ENCODE measurements around the gene FANCG. TPM values are rescaled to one million over a fixed set of nuclear protein-coding genes. Genes with fewer than 3 reads are reported as not detected.

The FANCG gene
- total and polyA plus RNA-seq, 7 donors, result 1.6 to 6.0 (median 4.2) TPM

GRCh38 chr9:35110327-35110761, 30.6 kb upstream of the FANCG start:
- Histone ChIP-seq H3K27ac (peak overlapping the region; percentile 98), H3K4me1 (peaks cover 24% of the 10 kb centered on the region), H3K4me3 (peak overlapping the region; percentile 89), H3K9me3 (no peaks in the 10 kb centered on the region), H3K36me3 (ENCODE audit: insufficient read depth in 1 of 2, low read depth in 1 of 2) (peaks cover 0 to 34% of the 10 kb centered on the region in 2 donors), H3K27me3 (ENCODE audit: insufficient read depth in 3 of 3, low read length in 2 of 3) (no peaks in the 10 kb centered on the region)
- DNase-seq (peak; percentile 57 to 72), ATAC-seq (peak; percentile 25 to 55 (median 40))
- TF ChIP-seq CTCF (IDR thresholded peaks at IDR 0.05), result no peak
- 22 to 32% (median 24%) methylated on average over 3 of the region's 3 CpGs for WGBS, 3 donors
- intact Hi-C loops (cut with DNase I), result loop anchor here (10.0 kb wide), 2 partner anchors 264 to 274 kb away; no protein-coding TSS in a partner anchor

GRCh38 chr9:35108946-35109575, 29.3 kb upstream of the FANCG start:
- WGBS, 3 donors, result 70 to 85% (median 70%) methylated on average over 7 to 8 of the region's 8 CpGs
- TF ChIP-seq CTCF (IDR thresholded peaks at IDR 0.05), result no peak
- Histone ChIP-seq H3K36me3 (ENCODE audit: insufficient read depth in 1 of 2, low read depth in 1 of 2) (peaks cover 0 to 45% of the 10 kb centered on the region in 2 donors), H3K27ac (no peak overlapping the region), H3K4me3 (no peak overlapping the region), H3K27me3 (ENCODE audit: insufficient read depth in 3 of 3, low read length in 2 of 3) (no peaks in the 10 kb centered on the region), H3K9me3 (no peaks in the 10 kb centered on the region), H3K4me1 (peaks cover 20% of the 10 kb centered on the region)
- intact Hi-C loops (cut with DNase I), result no loop called here
- no peak for ATAC-seq
- DNase-seq, result no peak

GRCh38 chr9:35108461-35108860, 28.7 kb upstream of the FANCG start:
- DNase-seq, result no peak
- H3K27ac ChIP-seq, result no peak overlapping the region
- H3K27me3 ChIP-seq (ENCODE audit: insufficient read depth in 3 of 3, low read length in 2 of 3), result no peaks in the 10 kb centered on the region
- peaks cover 0 to 45% of the 10 kb centered on the region in 2 donors for H3K36me3 ChIP-seq (ENCODE audit: insufficient read depth in 1 of 2, low read depth in 1 of 2)
- H3K4me3 ChIP-seq, result no peak overlapping the region
- no peak for ATAC-seq
- H3K9me3 ChIP-seq, result no peaks in the 10 kb centered on the region
- WGBS, 3 donors, result 87 to 93% (median 93%) methylated on average over 6 of the region's 6 CpGs
- intact Hi-C loops (cut with DNase I), result no loop called here
- no peak for TF ChIP-seq CTCF (IDR thresholded peaks at IDR 0.05)
- H3K4me1 ChIP-seq, result peaks cover 21% of the 10 kb centered on the region

- WGBS, 3 donors, result 66 to 72% (median 67%) methylated on average over 18 of the region's 18 CpGs
- DNase-seq (no peak), ATAC-seq (no peak)
- Histone ChIP-seq H3K9me3 (no peaks in the 10 kb centered on the region), H3K4me3 (no peak overlapping the region), H3K4me1 (peaks cover 24% of the 10 kb centered on the region), H3K27me3 (ENCODE audit: insufficient read depth in 3 of 3, low read length in 2 of 3) (no peaks in the 10 kb centered on the region), H3K27ac (no peak overlapping the region), H3K36me3 (ENCODE audit: insufficient read depth in 1 of 2, low read depth in 1 of 2) (peaks cover 0 to 45% of the 10 kb centered on the region in 2 donors)
- no peak for TF ChIP-seq CTCF (IDR thresholded peaks at IDR 0.05)
- intact Hi-C loops (cut with DNase I), result no loop called here
Measured at GRCh38 chr9:35107297-35108290, 27.9 kb upstream of the FANCG start.
